Stimulated activated CD4-positive, alpha-beta T cell treated with anti-CD3 and anti-CD28 coated beads, Interleukin-4, amount 100 ng/mL, for 24 hours (primary cell): Measurements from ENCODE around the gene ATF7.
A peak's percentile ranks its signal among the peaks of the same experiment; 100 is the strongest.

Experiments used
- DNase-seq: peaks from one replicate; pipeline ENCODE4 v3.0.0-alpha.2; 2020

The ATF7 gene

DNA sequence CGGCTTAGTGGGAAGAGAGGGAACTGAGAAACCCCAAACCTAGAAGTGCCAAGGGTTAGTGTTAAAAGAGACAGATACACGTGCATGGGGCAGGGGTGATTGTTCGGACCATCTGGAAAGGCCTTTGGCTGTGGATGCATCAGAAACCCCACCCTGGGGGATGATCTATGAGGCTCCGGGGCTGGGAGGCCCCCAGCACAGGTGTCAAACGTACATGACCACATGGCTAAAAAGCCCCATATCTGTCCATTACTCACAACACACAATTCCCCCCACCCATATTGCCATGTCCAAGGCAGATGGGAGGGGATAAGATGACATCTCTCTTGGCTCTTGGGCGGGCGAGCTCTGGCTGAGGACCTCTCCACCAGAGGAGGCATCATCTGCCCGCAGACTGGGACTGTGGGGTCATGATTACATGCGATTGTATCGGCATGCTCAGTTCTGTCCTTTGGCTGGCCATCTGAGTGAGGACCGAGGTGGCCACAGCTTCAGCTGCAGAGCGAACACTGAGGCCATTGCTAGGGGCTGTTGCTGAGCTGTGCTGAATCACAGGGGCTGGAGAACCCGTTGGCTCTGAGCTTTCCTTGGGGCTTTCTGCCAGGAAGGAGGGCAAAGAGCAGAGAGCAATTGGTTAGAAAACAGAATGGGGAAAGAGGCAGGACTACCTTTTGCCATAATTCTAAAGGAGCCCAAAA is 109.3 kb downstream of the ATF7 start:
- no peak for DNase-seq

DNA sequence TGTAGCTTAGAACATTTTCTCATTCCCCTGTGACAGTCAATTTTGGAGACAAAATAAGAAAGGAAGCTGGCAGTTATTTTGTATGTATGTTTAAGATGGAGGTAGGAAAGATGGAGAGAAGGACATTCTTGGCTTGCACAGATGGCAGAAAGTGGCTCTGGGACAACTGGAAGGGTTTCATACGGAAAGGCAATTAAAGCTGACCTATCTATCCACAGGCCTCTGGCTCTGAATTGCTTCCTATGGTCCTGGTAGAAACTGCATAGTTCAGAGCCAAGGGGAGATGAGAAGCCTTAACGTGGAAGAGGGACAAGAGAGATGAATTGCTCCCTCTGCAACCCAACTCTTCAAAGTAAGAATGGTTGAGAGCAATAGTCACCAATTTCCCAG is 110.9 kb downstream of the ATF7 start:
- DNase-seq, result no peak

DNA sequence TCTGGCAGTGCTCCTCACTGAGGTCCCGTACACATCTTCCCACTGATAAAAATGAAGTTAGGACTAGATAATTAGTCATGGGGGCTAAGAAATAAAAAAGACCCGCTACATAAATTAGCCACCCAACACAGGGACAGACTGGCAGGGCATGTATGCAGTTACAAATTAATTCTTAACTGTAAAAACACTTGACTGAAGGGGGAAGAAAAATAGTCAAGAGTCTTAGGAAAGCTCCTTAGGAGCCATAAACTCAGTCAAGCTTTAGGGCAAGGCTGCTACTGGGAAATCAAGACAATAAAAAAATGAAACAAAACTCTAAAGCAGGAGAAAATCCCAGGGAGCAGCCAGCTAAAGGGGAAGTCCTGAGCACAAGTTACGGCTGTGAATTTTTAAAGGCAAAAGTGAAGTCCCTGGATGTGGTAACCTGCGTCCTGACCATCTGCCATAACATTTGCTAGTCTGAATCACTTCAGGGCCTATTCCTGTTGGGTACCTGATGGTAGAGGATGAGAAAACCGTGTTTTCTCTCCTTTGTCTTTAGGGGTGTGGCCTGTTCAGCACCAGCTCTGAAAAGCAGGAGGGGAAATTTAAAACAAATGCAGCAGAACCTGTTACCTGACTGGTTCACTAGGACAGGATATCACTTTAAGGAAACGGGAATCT is 111.4 kb downstream of the ATF7 start:
- DNase-seq, result no peak

DNA sequence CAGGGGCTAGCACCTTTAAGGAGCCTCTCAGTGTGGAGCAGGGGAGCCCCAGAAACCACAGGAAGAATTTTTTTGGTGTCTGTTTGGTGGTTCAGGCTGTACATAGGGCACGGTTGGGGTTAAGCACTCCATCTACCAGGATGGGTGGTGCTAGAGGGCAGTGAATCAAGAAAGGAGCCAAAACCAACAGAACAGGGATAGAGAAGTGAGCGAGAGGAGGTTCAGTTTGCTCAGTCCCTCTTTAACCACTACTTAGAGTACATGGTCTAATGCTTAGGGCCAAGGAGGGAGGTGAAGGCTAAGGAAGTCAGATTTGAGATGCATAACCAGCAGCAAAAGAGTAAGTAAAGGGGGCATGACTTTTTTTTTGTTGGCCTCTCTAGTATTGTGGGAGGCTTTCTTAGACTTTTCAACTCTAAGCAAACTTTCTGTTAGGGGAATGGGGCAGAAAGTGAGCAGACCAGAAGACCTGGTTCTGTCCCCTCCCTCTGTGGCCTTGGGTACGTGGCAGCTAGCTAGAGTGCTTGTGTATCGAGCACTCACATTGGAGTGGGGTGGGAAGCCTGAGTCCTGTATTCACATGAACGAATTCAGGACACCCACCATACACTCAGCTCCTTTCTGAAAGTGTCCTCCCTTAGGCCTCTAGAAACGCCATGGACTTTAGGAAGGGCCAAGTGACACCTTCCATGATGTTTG is 112.3 kb downstream of the ATF7 start:
- no peak for DNase-seq

GRCh38 chr12:53510181-53510812 is 115.9 kb downstream of the ATF7 start:
- DNase-seq, result no peak

DNA sequence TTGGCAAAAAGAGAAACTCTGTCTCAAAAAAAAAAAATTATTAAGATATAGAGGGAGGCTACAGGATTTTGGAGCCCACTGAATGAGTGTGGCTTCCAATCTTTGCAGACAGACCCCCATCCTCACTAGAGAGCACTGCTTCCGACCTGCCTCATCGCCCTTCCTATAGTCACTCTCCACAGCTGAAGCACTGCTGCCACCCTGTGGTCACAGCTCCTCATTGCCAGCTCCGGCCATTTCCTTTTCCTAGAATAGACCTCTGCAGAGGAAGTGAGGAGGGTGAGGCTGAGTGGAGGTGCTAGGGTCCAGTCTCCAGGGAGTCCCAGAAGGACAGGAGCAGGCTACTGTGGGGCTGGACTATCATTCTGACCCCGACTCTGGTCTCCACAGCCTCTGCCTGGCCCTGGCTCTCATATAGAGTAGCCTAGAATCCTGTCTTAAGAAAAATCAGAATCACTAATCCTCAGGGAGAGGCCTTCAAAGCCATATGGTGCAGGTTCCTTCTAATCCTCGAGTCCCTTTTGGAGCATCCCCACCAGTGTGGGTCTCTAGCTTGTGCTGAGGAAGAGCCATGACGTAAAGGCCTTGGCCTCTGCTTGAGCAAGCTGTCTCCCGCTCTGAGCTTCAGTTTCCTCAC is 117.5 kb downstream of the ATF7 start:
- DNase-seq, result peak; percentile 88

DNA sequence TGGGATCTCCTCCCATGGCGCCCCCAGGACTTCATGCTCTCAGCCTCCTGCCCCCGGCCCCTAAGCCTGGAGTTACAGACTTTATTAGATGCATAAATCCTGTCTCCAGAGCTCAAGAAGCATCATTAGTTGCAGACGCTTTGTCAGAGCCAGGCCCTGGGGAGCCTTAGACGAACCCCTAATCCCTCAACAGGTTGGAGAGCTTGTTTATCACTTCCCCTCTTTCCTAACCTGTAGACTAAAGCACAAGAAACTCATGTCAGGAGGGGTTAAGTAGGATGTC is 118.6 kb downstream of the ATF7 start:
- DNase-seq, result no peak

DNA sequence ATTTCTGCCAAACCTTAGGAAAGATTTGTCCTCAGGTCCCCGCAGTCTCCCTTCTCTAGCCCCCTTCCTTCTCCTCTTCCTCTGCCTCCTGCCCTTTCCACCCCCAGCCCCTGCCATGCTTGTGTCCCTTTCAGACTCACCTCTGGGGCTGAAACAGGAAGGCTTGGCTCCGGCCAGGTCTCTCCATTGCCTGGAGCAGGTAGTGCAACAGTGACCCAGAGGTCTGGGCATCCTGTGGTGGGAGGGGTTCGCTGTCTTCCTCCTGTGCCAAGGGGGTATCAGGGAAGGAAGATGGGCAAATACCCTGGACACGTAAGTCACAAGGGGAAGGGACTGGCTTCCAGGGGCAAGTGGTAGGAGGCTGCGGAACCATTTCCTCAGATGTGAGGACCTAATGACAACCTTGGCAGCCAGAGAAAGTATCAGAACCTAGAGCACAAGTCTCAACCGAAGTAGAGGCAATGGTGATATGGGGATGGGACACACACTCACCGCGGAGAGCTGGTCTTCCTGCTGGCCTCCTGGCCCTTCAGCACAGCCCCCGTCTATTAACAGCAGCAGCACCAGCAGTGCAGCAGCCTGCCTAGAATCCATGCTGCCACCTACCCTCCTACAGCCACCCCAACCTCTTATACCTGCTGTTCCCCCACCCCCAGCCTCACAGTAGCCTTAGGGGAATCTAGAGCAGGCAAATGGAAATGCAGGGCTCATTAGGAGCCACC is 119.1 kb downstream of the ATF7 start, which contains the start of gene NPFF:
TSS of gene NPFF (minus strand) at position 604 of the 722 bp plus-strand sequence. CDS start at position 594, 10 bp downstream.
- DNase-seq, result no peak

DNA sequence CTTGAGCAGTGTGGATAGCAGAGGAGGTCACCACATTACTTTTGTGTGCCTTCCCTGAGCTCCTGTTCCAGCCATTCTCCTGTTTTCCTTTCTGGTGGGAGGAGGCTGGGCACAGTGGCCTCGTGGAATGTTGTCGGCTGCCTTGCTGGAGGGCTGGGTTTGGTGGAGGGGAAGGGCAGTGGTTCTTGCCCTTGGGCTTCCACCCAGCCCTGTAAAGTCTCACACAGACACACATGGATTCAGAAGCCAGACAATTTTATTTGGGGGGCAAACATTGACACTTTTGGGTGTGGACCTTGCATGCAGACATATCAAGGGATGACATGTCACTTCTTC is 119.8 kb downstream of the ATF7 start:
- DNase-seq, result no peak

DNA sequence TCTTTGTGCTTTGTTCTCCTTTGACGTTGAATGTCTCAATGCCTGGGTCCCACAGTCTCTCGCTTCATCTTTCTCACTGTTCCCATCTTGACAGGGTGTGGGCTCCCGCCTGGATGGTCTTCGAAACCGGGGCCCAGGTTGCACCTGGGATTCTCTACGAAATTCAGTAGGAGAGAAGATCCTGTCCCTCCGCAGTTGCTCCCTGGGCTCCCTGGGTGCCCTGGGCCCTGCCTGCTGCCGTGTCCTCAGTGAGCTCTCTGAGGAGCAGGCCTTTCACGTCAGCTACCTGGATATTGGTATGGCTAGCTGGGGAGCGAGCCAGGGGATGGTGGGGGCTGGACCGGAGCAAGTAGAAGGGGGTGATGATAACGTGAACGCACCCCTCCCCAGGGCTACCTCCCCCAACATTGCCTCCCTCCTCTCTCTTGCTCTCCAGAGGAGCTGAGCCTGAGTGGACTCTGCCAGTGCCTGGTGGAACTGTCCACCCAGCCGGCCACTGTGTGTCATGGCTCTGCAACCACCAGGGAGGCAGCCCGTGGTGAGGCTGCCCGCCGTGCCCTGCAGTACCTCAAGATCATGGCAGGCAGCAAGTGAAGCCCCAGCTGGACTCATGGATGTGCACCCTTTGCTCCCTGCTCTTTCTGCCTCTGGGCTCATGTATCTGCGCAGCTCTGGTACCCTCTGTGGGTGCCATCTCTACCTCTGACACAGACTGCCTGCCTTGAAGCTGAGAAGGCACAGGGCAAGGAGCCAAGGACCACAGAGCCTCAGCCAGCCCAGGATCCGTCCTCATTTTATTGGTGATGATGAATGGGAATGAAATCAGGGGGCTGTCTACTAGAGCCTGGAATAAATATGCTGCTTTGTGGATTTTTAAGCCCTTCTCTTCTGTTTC is 120.4 kb downstream of the ATF7 start:
- no peak for DNase-seq

- DNase-seq, result no peak
Measured at GRCh38 chr12:53505086-53505485, 121.1 kb downstream of the ATF7 start.

- DNase-seq, result no peak
Measured at GRCh38 chr12:53504004-53504920, 121.9 kb downstream of the ATF7 start.

DNA sequence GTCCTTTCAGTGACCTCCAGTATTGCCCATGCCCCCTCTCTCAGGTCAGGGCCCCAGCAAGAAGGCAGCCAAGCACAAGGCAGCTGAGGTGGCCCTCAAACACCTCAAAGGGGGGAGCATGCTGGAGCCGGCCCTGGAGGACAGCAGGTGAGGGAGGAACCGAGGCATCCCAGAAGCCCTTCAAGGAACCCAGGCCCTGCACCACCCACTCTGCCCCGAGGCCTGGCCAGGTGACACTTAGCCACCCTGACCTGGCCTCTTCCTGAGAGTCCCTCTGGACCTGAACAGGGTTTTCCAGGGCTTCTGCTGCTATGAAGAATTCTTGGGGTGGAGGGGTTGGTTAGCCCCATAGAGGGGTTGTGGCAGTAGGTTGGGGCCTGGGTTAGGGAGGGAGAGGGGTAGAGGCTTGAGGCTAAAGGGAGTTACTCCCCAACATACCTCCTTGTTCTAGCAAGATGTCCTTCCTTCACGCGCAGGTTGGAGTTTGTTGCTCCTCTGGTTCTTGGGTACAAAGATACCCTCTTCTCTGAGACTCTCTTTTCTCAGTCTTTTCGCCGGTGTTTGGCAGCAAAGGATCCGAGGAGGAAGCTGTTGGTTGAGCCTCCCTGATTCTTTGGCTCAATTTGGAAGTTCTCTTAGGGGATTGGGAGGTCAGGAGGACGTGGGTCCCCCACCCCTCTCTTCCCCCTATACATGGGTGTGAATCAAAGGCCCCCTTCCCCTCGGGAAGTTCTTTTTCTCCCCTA is 123.0 kb downstream of the ATF7 start:
- no peak for DNase-seq

- no peak for DNase-seq
Measured at GRCh38 chr12:53502331-53502730, 123.9 kb downstream of the ATF7 start.

DNA sequence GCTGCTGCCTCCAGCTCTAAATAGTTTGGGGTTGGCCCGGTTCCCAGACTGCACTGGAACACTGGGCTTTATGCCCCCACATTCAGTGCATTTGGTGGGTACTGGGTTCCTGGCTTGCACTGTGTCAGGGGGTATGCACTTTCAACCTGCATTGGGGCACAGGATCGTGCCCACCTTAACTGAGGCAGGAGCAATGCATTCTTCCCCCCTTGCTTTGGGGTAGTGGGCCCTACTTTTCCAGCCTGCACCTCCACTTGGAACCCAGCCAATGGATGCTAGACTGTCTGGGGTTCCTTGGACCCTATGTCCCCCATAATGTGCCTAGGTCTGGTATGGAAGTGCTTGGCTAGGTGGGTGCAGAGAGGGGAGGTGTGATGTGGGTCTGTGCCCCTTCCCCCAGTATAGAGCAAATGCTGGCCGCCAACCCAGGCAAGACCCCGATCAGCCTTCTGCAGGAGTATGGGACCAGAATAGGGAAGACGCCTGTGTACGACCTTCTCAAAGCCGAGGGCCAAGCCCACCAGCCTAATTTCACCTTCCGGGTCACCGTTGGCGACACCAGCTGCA is 124.5 kb downstream of the ATF7 start:
- no peak for DNase-seq

DNA sequence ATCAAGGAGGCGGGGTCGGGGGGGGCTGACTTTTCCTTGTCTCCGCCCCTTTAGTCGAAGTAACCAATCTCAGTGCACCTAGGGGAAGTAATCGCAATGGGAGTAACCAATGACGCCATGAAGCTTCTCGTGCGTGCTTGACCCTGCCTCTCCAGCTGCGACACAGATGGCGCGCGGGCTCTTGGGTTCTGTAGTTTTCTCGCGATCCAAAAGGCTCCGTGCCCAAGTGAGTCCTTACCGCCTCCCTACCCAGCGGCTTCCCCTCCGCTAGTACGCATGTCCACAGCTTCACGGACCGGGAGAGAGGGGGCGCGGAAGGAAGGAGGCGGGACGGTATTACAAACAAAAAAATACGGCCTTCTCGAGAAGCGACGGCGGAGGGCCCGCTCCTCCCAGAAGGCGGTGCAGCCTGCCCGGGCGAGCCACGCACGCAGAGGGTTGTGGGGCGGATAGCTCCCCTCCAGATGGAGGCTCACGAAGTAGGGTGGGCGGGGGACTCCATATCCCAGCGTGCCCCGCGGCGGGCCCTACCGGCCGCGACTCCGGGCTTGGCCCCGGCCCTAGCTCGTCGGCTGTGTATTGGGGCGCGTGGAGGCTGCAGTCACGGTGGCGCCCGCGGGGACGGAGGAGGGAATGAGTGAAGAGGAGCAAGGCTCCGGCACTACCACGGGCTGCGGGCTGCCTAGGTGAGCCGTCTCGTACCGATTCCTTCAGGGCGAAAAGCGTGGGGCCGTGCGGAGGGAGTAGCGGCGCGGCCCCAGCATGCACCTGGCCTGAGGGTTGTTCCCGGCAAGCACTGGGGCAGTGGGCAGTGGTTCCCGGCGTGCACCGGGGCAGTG is 125.2 kb downstream of the ATF7 start, which contains the start of gene TARBP2:
TSS of gene TARBP2 (plus strand) at position 508 of the 839 bp plus-strand sequence. CDS start at position 634, 126 bp downstream.
- DNase-seq, result peak; percentile 96

GRCh38 chr12:53500142-53500775 is 125.9 kb downstream of the ATF7 start:
- no peak for DNase-seq
